ENCODE data around the gene CACNA1I.

GRCh38 chr22:39688186-39688785 lies 117.7 kb downstream of the CACNA1I start:
- TF ChIP-seq POLR2A (IDR thresholded peaks at IDR 0.05; ENCODE audit: low read depth): no peak
- TF ChIP-seq CTCF (IDR thresholded peaks at IDR 0.05): no peak
- TF ChIP-seq EP300 (IDR thresholded peaks at IDR 0.05): no peak
- TF ChIP-seq POLR2AphosphoS5 (IDR thresholded peaks at IDR 0.05): no peak

Data from esophagus muscularis mucosa (tissue), 4 donors.